PC-3 (cell line): ENCODE measurements around the gene EXOSC2. TPM values are rescaled to one million over a fixed set of nuclear protein-coding genes. Genes with fewer than 3 reads are reported as not detected.

ENCODE experiments used
- ATAC-seq: fragments of 200-7000 bp; cut with Tn5 transposase; 2 replicates; pipeline ENCODE4 v1.9.1; 2020; ENCODE audit warnings: mild to moderate bottlenecking, moderate library complexity
- BruUV-seq: library from RNA; stranded (reverse); fragments of 400-500 nt; replicated peaks from 2 replicates; lab custom pipeline; 2021; lab: Mats Ljungman, UMichigan
- CTCF ChIA-PET: fragments of 300-600 bp; sonication (Branson Sonifier 250); formaldehyde crosslinking; loops from one replicate; lab custom pipeline; 2022; ENCODE audit warnings: antibody characterized with exemption; lab: Charles Lee
- POLR2A ChIA-PET: fragments of 300-600 bp; sonication (Branson Sonifier 250); formaldehyde crosslinking; loops from one replicate; lab custom pipeline; 2022; ENCODE audit warnings: antibody characterized with exemption; ENCODE audit not compliant: unreplicated experiment; lab: Charles Lee
- DNase-seq: peaks from one replicate; pipeline ENCODE4 v3.0.0-alpha.2; 2015
- H2AFZ ChIP-seq: fragments of 300-600 bp; sonication (generic); 2 replicates; pipeline ENCODE4 v1.6.0; 2016; ENCODE audit warnings: antibody characterized with exemption, low read length
- H3F3A ChIP-seq: fragments of 300-600 bp; sonication (generic); one replicate; pipeline ENCODE4 v1.6.0; 2017; ENCODE audit warnings: antibody characterized with exemption, low read length, control low read depth, mild to moderate bottlenecking; ENCODE audit not compliant: unreplicated experiment
- H3K27ac ChIP-seq: fragments of 300-600 bp; sonication (generic); 2 replicates; pipeline ENCODE4 v1.5.1; 2016; ENCODE audit warnings: mild to moderate bottlenecking, low read length
- H3K27me3 ChIP-seq: fragments of 300-600 bp; sonication (generic); 2 replicates; pipeline ENCODE4 v1.6.1; 2016; ENCODE audit warnings: low read length, mixed read lengths
- H3K36me3 ChIP-seq: fragments of 300-600 bp; sonication (generic); 2 replicates; pipeline ENCODE4 v1.6.1; 2016; ENCODE audit warnings: low read depth, mixed run types, low read length, mixed read lengths
- H3K4me1 ChIP-seq: fragments of 300-600 bp; sonication (generic); 2 replicates; pipeline ENCODE4 v1.5.1; 2016; ENCODE audit warnings: low read length; ENCODE audit not compliant: insufficient read depth
- H3K4me2 ChIP-seq: fragments of 300-600 bp; sonication (generic); 2 replicates; pipeline ENCODE4 v1.6.0; 2016; ENCODE audit warnings: low read length
- H3K4me3 ChIP-seq: fragments of 300-600 bp; sonication (generic); 2 replicates; pipeline ENCODE4 v1.5.1; 2016; ENCODE audit warnings: mild to moderate bottlenecking, low read length, mixed read lengths
- H3K79me2 ChIP-seq: fragments of 300-600 bp; sonication (generic); 2 replicates; pipeline ENCODE4 v1.6.1; 2017; ENCODE audit warnings: low read length, mixed read lengths
- H3K9ac ChIP-seq: fragments of 300-600 bp; sonication (generic); 2 replicates; pipeline ENCODE4 v1.6.0; 2016; ENCODE audit warnings: mild to moderate bottlenecking, low read length
- H3K9me2 ChIP-seq: fragments of 300-600 bp; sonication (generic); replicated peaks from 2 replicates; pipeline ENCODE4 v1.6.1; 2016; ENCODE audit warnings: mixed run types, low read length, mixed read lengths
- H3K9me3 ChIP-seq: fragments of 300-600 bp; sonication (generic); 2 replicates; pipeline ENCODE4 v1.6.1; 2016; ENCODE audit warnings: low read length, mixed read lengths
- H4K20me1 ChIP-seq: fragments of 300-600 bp; sonication (generic); 2 replicates; pipeline ENCODE4 v1.6.1; 2016; ENCODE audit warnings: low read length, mixed read lengths
- EZH2 ChIP-seq: fragments of 300-600 bp; sonication (generic); IDR thresholded peaks from one replicate; pipeline ENCODE4 v1.6.1; 2017; ENCODE audit warnings: antibody characterized with exemption, mild to moderate bottlenecking, low read length; ENCODE audit not compliant: unreplicated experiment
- EZH2phosphoT487 ChIP-seq: fragments of 300-600 bp; sonication (generic); IDR thresholded peaks from 2 replicates; pipeline ENCODE4 v1.6.1; 2018; ENCODE audit warnings: mild to moderate bottlenecking, antibody characterized with exemption, low read length, borderline replicate concordance
- intact Hi-C: fragments of 100-400 bp; cut with micrococcal nuclease; formaldehyde crosslinking; loops from 2 replicates; pipeline ENCODE4 v1.9.0; 2023
- total RNA-seq: library from RNA; depleted of rRNA; stranded (reverse); fragments of >200 nt; gene quantifications from 2 replicates; pipeline ENCODE4 v1.2.3, GENCODE V29; 2014
- TF ChIP-seq, protein P1 (sequence below): fragments of 300-600 bp; sonication (generic); conservative IDR thresholded peaks from 2 replicates; pipeline ENCODE4 v1.5.1; 2017; ENCODE audit warnings: antibody characterized with exemption, low read depth, mild to moderate bottlenecking, low read length

Gene EXOSC2
- total RNA-seq, 1 experiment from 2014 or later = 33.5 TPM

DNA sequence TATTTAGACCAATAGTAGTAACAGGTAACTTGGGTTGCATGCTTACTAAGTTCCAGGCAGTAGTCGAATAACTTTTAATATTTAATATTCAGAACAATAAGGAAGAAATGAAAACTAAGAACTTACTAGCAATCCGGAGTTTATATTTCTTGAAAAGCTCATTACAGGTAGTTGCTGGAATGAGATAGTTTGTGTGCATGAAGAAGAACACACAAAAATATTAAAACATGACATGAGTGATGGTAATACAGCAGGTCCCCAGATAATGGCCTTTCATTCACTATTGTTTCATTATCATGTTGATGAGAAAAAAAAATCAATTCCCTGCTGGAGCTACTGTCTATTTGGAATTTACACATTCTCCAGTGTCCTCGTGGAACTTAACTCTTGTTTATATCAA, 44.7 kb downstream of the EXOSC2 start:
- no peak for ATAC-seq
- TF ChIP-seq, protein P1, sequence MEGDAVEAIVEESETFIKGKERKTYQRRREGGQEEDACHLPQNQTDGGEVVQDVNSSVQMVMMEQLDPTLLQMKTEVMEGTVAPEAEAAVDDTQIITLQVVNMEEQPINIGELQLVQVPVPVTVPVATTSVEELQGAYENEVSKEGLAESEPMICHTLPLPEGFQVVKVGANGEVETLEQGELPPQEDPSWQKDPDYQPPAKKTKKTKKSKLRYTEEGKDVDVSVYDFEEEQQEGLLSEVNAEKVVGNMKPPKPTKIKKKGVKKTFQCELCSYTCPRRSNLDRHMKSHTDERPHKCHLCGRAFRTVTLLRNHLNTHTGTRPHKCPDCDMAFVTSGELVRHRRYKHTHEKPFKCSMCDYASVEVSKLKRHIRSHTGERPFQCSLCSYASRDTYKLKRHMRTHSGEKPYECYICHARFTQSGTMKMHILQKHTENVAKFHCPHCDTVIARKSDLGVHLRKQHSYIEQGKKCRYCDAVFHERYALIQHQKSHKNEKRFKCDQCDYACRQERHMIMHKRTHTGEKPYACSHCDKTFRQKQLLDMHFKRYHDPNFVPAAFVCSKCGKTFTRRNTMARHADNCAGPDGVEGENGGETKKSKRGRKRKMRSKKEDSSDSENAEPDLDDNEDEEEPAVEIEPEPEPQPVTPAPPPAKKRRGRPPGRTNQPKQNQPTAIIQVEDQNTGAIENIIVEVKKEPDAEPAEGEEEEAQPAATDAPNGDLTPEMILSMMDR = no peak
- no peak for TF ChIP-seq EZH2
- TF ChIP-seq EZH2phosphoT487 = no peak
- no TSS peak for BruUV-seq
- no peaks in the 10 kb centered on the region for H4K20me1 ChIP-seq
- no peak overlapping the region for H2AFZ ChIP-seq
- H3K36me3 ChIP-seq = no peaks in the 10 kb centered on the region
- peaks cover 13% of the 10 kb centered on the region for H3K4me1 ChIP-seq
- peaks cover 43% of the 10 kb centered on the region for H3K79me2 ChIP-seq
- no peak for DNase-seq
- H3K9ac ChIP-seq = no peak overlapping the region
- no peaks in the 10 kb centered on the region for H3K9me2 ChIP-seq
- intact Hi-C loops = no loop called here
- CTCF ChIA-PET = no interaction called here
- H3K4me2 ChIP-seq = no peak overlapping the region
- POLR2A ChIA-PET = no interaction called here
- no peaks in the 10 kb centered on the region for H3K9me3 ChIP-seq
- no peaks in the 10 kb centered on the region for H3F3A ChIP-seq
- H3K27ac ChIP-seq = no peak overlapping the region
- no peaks in the 10 kb centered on the region for H3K27me3 ChIP-seq
- no peak overlapping the region for H3K4me3 ChIP-seq

DNA sequence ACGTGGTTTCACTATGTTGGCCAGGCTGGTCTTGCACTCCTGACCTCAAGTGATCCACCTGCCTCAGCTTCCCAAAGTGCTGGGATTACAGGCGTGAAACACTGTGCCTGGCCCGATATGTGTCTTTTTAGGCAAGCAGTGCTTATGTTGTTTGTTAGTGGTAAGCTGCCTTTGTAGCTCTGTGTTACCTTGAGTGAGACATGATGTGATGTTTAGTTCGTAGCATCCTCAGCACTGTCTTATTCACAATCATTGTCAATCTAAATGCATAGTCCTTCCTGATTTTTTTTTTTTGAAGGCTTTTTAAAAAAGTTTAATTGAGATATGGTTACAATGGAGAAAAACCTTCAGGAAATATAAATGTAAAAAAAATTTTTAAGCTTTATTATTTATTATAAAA, 45.5 kb downstream of the EXOSC2 start:
- TF ChIP-seq, protein P1 = no peak
- TF ChIP-seq EZH2 (no peak), EZH2phosphoT487 (no peak)
- H3K4me1 ChIP-seq = peaks cover 7% of the 10 kb centered on the region; the same call in 1 of the 2 replicates
- no peak overlapping the region for H3K9ac ChIP-seq
- no peaks in the 10 kb centered on the region for H3K9me2 ChIP-seq
- no TSS peak for BruUV-seq
- ChIA-PET CTCF (interaction anchor here (0.6 kb wide), 1 partner anchor 114 kb away, joined by 13 read pairs; no protein-coding TSS in a partner anchor), POLR2A (interaction anchor here (0.7 kb wide), 1 partner anchor 386 kb away, joined by 7 read pairs; the partner anchor contains the start of gene NUP214)
- no peak overlapping the region for H3K27ac ChIP-seq
- no peaks in the 10 kb centered on the region for H3F3A ChIP-seq
- H3K36me3 ChIP-seq = no peaks in the 10 kb centered on the region
- no peak for DNase-seq
- H3K9me3 ChIP-seq = no peaks in the 10 kb centered on the region
- no peak overlapping the region for H2AFZ ChIP-seq
- intact Hi-C loops = no loop called here
- no peaks in the 10 kb centered on the region for H4K20me1 ChIP-seq
- no peak for ATAC-seq
- H3K79me2 ChIP-seq = peaks cover 40% of the 10 kb centered on the region
- no peak overlapping the region for H3K4me3 ChIP-seq
- no peak overlapping the region for H3K4me2 ChIP-seq
- no peaks in the 10 kb centered on the region for H3K27me3 ChIP-seq

DNA sequence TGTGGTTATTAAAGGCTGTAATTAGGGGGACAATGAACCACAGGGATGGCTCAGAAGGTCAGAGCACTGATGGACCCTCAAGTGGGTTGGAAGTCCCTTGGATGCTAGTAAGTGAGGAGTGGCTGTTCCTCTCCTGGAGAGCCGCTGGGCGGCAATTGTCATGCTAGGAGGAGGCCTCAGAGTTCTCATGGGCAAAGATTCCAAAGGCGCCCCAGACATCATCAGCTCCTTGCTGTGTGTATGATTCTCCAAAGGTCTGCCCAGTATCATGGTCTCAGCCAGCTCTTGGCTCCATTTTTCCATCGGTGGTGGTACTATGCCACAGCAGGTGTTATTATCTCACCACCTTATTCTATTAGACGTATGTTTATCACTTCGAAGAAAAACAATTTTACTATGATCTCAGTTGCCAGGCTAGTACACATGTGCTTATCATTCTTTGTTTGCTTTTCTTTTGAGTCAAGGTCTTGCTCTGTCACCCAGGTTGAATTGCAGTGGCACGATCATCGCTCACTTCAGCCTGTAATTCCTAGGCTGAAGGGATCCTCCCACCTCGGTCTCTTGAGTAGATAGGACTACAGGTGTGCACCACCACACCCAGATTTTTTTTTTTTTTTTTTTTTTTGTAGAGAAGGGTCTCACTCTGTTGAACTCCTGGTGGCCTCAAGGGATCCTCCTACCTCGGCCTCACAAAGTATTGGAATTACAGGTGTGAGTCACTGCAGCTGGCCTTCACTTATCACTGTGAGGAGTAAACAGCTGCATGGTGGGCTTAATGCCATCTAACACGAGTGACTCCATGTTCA, 46.8 kb downstream of the EXOSC2 start:
- TF ChIP-seq EZH2 (no peak), EZH2phosphoT487 (no peak)
- TF ChIP-seq, protein P1 = no peak
- no peak for ATAC-seq
- no TSS peak for BruUV-seq
- Histone ChIP-seq H3K36me3 (no peaks in the 10 kb centered on the region), H3K4me2 (no peak overlapping the region), H3K4me3 (no peak overlapping the region), H4K20me1 (no peaks in the 10 kb centered on the region), H3K9ac (no peak overlapping the region), H3K27me3 (no peaks in the 10 kb centered on the region), H3K9me2 (no peaks in the 10 kb centered on the region), H3K27ac (no peak overlapping the region), H3K79me2 (peaks cover 32% of the 10 kb centered on the region), H3F3A (no peaks in the 10 kb centered on the region), H2AFZ (no peak overlapping the region), H3K9me3 (no peaks in the 10 kb centered on the region), H3K4me1 (peaks cover 7% of the 10 kb centered on the region; the same call in 1 of the 2 replicates)
- ChIA-PET POLR2A (no interaction called here), CTCF (no interaction called here)
- no peak for DNase-seq
- intact Hi-C loops = no loop called here
